Calu3 (cell line): Measurements from ENCODE around the gene EXOC6B. TPM values are rescaled to one million over a fixed set of nuclear protein-coding genes. Genes with fewer than 3 reads are reported as not detected.

Experiments
- BruUV-seq: library from RNA; stranded (reverse); fragments of 400-500 nt; replicated peaks from 2 replicates; lab custom pipeline; 2021; lab: Mats Ljungman, UMichigan
- CTCF ChIA-PET: fragments of 300-600 bp; sonication (Branson Sonifier 250); formaldehyde crosslinking; loops from one replicate; lab custom pipeline; 2022; ENCODE audit warnings: antibody characterized with exemption; lab: Charles Lee
- DNase-seq: peaks from one replicate; pipeline ENCODE4 v3.0.0; 2022
- H3K27ac Mint-ChIP-seq: one replicate; pipeline ENCODE4 v1.8.0; 2022; ENCODE audit warnings: mixed read lengths; ENCODE audit not compliant: unreplicated experiment
- H3K27me3 Mint-ChIP-seq: one replicate; pipeline ENCODE4 v1.8.0; 2022; ENCODE audit warnings: mixed read lengths; ENCODE audit not compliant: unreplicated experiment
- H3K36me3 Mint-ChIP-seq: one replicate; pipeline ENCODE4 v1.8.0; 2022; ENCODE audit warnings: mild to moderate bottlenecking, moderate library complexity, mixed read lengths; ENCODE audit not compliant: insufficient read depth, unreplicated experiment
- H3K4me1 Mint-ChIP-seq: one replicate; pipeline ENCODE4 v1.8.0; 2022; ENCODE audit warnings: mild to moderate bottlenecking, low read depth, mixed read lengths; ENCODE audit not compliant: unreplicated experiment
- H3K4me3 Mint-ChIP-seq: one replicate; pipeline ENCODE4 v1.8.0; 2022; ENCODE audit warnings: mild to moderate bottlenecking, low read depth, moderate library complexity, mixed read lengths; ENCODE audit not compliant: unreplicated experiment
- H3K9me3 Mint-ChIP-seq: one replicate; pipeline ENCODE4 v1.8.0; 2022; ENCODE audit warnings: low read depth, mixed read lengths; ENCODE audit not compliant: unreplicated experiment
- CTCF ChIP-seq: fragments of 200-600 bp; IDR thresholded peaks from one replicate; pipeline ENCODE4 v1.8.0; 2022; ENCODE audit warnings: antibody characterized with exemption; ENCODE audit not compliant: unreplicated experiment
- intact Hi-C: fragments of 100-400 bp; cut with micrococcal nuclease; formaldehyde crosslinking; loops from one replicate; pipeline ENCODE4 v1.10.0; 2022; ENCODE audit not compliant: unreplicated experiment
- total RNA-seq: library from RNA; stranded (reverse); gene quantifications from 2 replicates; pipeline ENCODE4 v1.2.3, GENCODE V29; 2022

Gene EXOC6B
- total RNA-seq, 1 experiment from 2014 or later = 26.6 TPM

- no peak overlapping the region for H3K27ac Mint-ChIP-seq
- no peaks in the 10 kb centered on the region for H3K27me3 Mint-ChIP-seq
- H3K4me1 Mint-ChIP-seq = no peaks in the 10 kb centered on the region
- no TSS peak for BruUV-seq
- DNase-seq = no peak
- no peak overlapping the region for H3K4me3 Mint-ChIP-seq
- H3K36me3 Mint-ChIP-seq = no peaks in the 10 kb centered on the region
- CTCF ChIA-PET = no interaction called here
- intact Hi-C loops = no loop called here
- no peak for TF ChIP-seq CTCF
- no peaks in the 10 kb centered on the region for H3K9me3 Mint-ChIP-seq
Observed at GRCh38 chr2:72712977-72713376, 112.9 kb downstream of the EXOC6B start.

DNA sequence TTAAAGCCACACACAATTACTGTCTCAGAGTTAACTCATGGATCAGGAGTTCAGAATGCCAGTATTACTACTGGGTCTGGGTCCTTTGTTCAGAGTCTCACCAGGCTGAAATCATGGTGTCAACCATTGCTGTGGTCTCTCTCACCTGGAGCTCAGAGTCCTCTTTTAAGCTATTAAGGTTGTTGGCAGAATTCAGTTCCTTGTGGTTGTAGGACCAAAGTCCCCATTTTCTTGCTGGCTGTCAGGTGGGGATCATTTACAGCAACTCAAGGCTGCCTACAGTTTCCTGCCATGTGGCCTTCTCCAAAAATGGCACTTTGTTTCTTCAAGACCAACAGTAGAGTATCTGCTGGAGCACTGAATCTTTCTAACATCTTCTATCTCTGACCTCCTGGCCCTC lies 113.5 kb downstream of the EXOC6B start:
- intact Hi-C loops = no loop called here
- H3K27ac Mint-ChIP-seq = no peak overlapping the region
- H3K4me1 Mint-ChIP-seq = no peaks in the 10 kb centered on the region
- no peak overlapping the region for H3K4me3 Mint-ChIP-seq
- no peak for TF ChIP-seq CTCF
- CTCF ChIA-PET = no interaction called here
- DNase-seq = no peak
- H3K27me3 Mint-ChIP-seq = no peaks in the 10 kb centered on the region
- H3K9me3 Mint-ChIP-seq = no peaks in the 10 kb centered on the region
- no peaks in the 10 kb centered on the region for H3K36me3 Mint-ChIP-seq
- no TSS peak for BruUV-seq

GRCh38 chr2:72710418-72711152 lies 115.2 kb downstream of the EXOC6B start:
- no peaks in the 10 kb centered on the region for H3K4me1 Mint-ChIP-seq
- no TSS peak for BruUV-seq
- no peak overlapping the region for H3K27ac Mint-ChIP-seq
- CTCF ChIA-PET = no interaction called here
- intact Hi-C loops = no loop called here
- H3K36me3 Mint-ChIP-seq = no peaks in the 10 kb centered on the region
- H3K4me3 Mint-ChIP-seq = no peak overlapping the region
- no peak for DNase-seq
- H3K9me3 Mint-ChIP-seq = no peaks in the 10 kb centered on the region
- H3K27me3 Mint-ChIP-seq = no peaks in the 10 kb centered on the region
- TF ChIP-seq CTCF = no peak

- intact Hi-C loops = no loop called here
- BruUV-seq = no TSS peak
- H3K27me3 Mint-ChIP-seq = no peaks in the 10 kb centered on the region
- H3K9me3 Mint-ChIP-seq = no peaks in the 10 kb centered on the region
- no peaks in the 10 kb centered on the region for H3K36me3 Mint-ChIP-seq
- no peak for TF ChIP-seq CTCF
- H3K4me1 Mint-ChIP-seq = no peaks in the 10 kb centered on the region
- no peak overlapping the region for H3K4me3 Mint-ChIP-seq
- H3K27ac Mint-ChIP-seq = no peak overlapping the region
- DNase-seq = no peak
- CTCF ChIA-PET = no interaction called here
Observed at GRCh38 chr2:72708236-72708635, 117.6 kb downstream of the EXOC6B start.
